Lower leg skin (tissue), 3 donors: ENCODE results near the gene NRXN3.

Experiments
- CTCF ChIP-seq, 3 donors: fragments of 450-650 bp; IDR thresholded peaks; one replicate each; pipeline ENCODE4 v1.5.1; 2016; ENCODE audit warnings: antibody characterized with exemption in 3 of 3, mild to moderate bottlenecking in 3 of 3, moderate library complexity in 2 of 3
- POLR2A ChIP-seq, 2 donors: fragments of 450-650 bp; IDR thresholded peaks; one replicate each; pipeline ENCODE4 v1.6.1; 2016 to 2017; ENCODE audit warnings: antibody characterized with exemption in 2 of 2, mild to moderate bottlenecking in 1 of 2, moderate library complexity in 1 of 2

GRCh38 chr14:78983126-78983525 lies 813.0 kb downstream of the NRXN3 start:
- TF ChIP-seq CTCF (IDR thresholded peaks at IDR 0.05) (no peak), POLR2A (IDR thresholded peaks at IDR 0.05) (no peak)
